SK-MEL-5 (cell line): Measurements from ENCODE around the gene SDCCAG8. TPM values are rescaled to one million over a fixed set of nuclear protein-coding genes. Genes with fewer than 3 reads are reported as not detected.

Experiments
- DNase-seq: peaks from one replicate; pipeline ENCODE4 v3.0.0-alpha.2; 2016; ENCODE audit warnings: low read depth, low spot score
- in situ Hi-C: cut with HindIII; loops from 2 replicates; pipeline ENCODE4 v1.10.0; 2016; ENCODE audit warnings: low sequenced_read_pairs, high pct_unique_total_duplicates, low pct_unique_long_range_greater_than_20kb
- total RNA-seq: library from RNA; depleted of rRNA; stranded (reverse); fragments of >200 nt; shearing (Covaris generic); gene quantifications from 2 replicates; pipeline ENCODE4 v1.2.3, GENCODE V29; 2014

SDCCAG8 gene
- total RNA-seq, 1 experiment from 2014 or later, result 30.4 TPM

DNA sequence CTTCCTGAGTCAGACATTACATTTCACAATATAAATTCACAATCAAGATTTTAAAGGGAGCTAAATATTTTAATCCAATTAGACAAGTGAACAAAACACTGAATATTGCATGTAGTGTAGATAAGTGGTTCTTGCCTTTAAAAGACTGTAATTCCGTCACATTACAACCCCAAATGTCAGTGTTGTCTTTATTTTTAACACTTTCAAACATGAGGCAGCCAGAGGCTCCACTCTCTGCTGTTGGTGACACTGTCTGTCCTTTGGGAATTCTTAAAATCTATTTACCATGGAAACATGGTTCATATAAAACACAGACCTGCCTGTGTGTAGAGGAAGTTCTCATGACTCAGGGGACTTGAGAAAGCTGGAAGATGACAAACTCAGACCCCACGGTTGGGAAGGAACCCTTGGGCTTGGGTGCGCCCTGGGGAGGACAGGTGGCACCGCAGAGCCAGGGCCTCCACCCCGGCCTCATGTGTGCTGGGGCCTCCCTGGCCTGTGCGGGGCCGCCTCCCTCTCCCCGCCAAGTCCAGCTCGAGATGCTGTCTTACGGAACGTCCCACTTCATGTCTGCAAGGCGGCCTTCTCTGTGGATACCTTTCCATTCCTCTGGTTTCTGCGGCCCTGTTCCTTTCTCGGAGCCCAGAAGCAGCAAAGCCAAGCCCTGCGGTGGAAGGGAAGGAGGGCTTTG, 239.0 kb downstream of the SDCCAG8 start:
- in situ Hi-C loops, result no loop called here
- DNase-seq, result no peak

DNA sequence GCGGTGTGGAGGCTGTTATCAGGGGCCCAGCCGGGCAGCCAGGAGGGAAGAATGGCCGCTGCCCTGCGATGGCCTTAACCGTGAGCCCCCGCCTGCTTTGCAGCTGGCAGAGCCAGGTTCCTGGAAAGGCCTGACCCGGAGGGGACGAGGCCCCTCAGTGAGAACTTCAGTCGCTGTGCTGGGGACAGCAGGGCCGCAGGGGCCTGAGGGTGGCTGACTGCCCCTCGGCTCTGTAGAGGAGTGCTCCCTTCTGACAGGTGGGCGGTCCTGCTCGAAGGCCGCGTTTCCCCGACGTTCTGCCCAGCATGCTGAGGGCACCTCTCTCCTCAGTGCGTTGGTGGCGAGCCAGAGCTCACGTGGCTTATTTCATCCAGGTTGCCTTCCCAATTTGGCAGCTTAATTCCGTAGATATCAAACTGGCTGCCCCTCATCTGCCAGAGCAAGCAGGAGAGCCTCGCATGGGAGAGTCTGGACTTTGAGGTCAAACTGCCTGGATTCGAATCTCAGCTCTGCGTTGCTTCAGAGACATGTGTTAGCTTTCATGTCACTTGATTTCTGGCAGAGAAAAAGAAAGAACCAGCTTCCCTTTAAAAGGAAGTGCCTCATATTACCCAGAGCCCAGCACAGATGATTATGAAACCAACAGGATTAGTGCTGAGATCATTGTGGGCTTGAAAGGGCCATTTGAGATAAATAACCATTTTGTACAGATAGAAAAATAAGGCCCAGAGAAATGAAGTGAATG, 239.8 kb downstream of the SDCCAG8 start:
- in situ Hi-C loops, result no loop called here
- no peak for DNase-seq

DNA sequence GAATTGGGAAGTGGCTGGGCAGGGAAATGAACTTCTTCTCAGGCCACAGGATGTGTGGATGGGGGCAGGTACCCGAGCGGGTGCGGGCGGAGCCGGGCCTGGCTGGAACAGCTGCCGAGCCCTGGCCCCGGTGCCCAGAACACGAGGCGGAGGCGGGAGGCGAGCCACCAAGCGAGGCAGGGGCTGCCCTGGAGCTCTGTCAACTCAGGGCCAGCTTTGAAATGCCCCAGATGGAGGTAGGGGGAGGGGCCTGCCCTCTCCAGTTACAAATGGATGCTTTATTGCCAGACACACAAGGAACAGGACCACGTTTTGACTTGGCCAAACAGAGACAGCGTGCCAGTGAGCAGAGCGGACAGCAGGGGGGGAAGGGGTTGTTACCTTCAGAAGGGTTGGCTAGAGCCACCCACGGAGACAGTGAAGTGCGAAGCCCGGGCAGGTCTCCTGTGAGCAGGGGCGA, 240.4 kb downstream of the SDCCAG8 start:
- DNase-seq, result no peak
- in situ Hi-C loops, result no loop called here

DNA sequence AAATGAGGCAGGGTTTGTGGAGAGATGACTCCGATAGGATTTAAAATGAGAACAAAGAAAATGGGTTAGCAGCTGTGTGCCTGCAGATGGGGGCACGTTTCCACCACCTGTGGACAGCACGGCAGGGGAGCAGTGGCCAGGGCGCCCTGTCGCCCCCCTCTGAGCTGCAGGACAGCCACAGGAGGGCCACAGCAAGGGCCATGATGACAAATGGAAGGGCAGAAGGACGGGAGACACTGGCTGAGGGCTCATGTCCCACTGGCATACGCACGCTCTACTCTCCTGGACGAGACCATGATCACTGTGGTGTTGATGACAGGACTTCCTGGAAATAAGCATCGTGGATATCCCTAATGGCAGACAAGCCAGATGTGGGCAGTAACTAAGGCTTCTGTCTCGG, 241.0 kb downstream of the SDCCAG8 start:
- DNase-seq, result no peak
- in situ Hi-C loops, result no loop called here

DNA sequence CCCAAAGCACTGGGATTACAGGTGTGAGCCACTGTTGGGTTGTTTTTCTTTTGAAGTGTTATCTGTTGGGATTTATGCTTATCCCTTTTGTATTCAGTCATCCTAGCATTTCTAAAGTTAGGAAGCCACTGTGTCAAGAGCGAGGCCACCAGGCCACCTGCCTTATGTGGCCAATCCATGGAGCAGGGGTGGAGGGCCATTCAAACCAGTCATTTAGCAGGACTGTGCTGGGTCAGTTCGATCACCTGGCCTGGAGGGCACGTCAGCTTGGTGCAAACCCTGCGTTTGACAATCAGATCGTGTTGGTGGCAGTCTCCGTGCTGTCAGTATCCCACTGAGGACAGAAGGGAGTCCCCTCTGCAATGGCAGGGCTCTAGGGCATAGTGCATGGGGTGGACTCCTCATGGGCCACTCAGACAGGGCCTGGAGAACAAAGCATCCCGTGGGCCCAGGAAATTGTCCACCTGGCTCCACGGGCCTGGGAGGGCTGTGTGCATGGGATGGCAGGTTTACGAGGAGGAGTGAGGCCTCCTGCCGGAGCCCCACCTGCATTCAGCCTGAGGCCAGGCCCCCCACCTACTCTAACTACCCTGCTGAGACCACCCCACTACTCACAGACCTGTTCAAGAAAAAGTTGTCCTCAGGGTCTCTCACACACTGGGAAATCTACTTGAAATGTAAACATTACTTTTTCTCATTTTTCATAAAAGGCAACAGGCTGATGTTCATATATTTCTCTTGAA, 242.3 kb downstream of the SDCCAG8 start:
- in situ Hi-C loops, result no loop called here
- no peak for DNase-seq

DNA sequence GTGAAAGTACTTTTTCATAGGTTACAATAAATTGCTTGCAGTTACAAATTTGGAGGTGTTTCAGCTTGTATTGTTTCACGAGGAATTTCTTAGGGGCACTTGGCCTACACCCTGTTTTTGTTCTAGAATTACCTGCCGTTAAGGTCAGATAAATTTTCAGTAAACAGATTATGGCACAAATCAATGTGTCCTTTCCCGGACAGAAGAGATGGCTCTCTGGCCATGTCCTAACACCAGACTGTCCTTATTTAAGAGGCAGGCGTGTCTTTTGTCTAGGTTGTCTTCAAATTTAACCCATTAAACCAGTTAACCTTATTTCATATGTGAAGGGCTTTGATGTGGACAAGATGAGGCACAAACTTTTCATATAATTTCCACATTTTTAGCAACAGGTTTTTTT, 243.4 kb downstream of the SDCCAG8 start:
- in situ Hi-C loops, result no loop called here
- no peak for DNase-seq

DNA sequence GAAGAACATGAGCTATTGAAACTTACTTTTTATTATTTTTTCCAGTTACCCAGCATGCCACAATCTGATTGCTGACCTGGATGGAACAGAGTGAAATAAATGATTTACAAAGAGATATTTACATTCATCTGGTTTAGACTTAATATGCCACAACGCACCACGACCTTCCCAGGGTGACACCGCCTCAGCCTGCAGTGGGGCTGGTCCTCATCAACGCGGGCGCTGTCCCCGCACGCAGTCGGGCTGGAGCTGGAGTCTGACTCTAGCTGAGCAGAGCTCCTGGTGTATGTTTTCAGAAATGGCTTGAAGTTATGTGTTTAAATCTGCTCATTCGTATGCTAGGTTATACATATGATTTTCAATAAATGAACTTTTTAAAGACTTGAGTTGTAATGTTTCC, 243.9 kb downstream of the SDCCAG8 start:
- in situ Hi-C loops, result no loop called here
- no peak for DNase-seq

DNA sequence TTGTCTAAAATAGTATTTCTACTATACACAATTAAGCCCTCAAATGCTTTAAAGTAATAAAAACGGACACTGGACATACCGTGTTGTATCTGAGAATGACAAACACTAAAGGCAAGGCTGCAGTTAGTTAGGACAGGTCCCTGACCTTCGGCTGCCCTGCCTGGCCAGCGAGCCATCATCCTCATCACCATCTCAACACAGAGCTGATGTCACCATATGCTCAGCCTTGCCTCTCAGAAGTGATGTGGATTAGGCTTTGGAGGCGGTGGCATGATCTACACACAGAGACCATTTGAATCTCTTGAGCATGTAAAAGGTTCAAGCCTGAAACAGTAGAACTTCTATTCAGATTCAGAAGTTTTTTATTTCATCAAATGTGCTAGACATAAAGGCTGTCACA, 244.7 kb downstream of the SDCCAG8 start:
- in situ Hi-C loops, result no loop called here
- DNase-seq, result no peak

DNA sequence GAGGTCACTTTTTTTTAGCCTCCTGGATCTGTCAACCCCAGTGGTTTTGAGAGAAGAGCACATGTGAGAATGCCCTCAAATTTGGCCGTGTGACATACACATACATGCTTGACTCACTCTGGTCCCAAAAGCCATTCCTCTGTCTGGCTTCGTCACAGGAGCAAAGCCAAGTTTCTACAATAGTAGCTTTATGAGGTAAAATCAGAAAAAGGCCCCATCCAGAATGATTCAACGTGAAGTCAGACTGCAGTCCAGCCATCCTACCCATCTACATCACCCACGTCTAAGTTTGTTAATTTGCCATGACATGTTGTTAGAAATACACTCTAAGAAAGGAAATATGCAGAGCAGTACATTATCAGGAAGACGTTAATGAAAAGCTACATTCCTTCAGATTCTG, 245.2 kb downstream of the SDCCAG8 start:
- in situ Hi-C loops, result no loop called here
- no peak for DNase-seq

DNA sequence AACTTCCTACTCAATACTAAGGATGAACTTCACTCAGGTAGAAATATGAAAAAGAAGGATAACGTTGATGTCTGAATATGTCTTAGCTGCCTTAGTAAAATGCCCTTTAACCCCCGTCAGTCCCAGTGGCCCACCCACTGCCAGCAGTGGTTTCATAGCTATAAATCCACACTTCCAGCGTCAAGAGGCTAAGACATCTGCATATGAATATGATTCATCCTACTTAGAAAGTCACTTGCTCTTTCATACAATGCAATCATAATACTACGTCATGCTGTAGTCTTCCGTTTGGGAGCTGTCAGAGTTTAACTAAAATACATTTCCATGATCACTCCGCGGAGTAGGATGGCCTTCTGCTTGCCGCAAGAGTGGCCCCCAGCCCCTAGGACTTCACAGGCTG, 247.3 kb downstream of the SDCCAG8 start:
- in situ Hi-C loops, result no loop called here
- DNase-seq, result no peak

DNA sequence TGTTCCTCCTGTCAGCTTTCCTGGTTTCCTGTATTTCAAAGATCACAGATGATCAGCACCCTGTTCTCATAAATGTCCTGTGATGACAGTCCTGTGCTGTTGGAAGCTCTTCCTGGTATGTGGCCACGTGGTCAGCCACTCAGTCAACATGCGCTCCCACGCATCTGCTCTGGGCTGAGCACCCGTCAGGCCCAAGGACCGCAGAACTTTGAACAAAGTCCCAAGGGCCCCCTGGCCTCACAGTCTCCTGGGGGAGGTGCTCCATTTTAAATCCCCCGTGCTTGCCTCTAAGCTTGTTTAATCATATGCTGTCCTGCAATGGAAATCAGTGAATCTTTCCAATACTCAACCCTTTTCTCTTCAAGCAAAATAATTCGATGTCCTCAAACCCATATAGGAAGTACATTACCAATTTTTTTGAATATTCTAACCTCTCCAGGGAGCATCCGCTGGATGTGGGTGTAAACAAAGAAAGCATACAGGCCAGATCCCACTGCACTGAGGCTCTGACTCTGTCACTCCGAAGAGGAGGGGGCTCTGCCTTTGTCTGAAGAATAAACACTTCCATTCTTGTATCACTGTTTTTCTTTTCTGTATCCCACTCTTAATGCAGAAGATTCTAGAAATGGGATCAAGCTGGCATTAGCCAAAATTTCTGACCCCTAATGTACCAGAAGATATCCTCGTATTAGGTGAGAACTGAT, 250.3 kb downstream of the SDCCAG8 start:
- DNase-seq, result peak; percentile 32

DNA sequence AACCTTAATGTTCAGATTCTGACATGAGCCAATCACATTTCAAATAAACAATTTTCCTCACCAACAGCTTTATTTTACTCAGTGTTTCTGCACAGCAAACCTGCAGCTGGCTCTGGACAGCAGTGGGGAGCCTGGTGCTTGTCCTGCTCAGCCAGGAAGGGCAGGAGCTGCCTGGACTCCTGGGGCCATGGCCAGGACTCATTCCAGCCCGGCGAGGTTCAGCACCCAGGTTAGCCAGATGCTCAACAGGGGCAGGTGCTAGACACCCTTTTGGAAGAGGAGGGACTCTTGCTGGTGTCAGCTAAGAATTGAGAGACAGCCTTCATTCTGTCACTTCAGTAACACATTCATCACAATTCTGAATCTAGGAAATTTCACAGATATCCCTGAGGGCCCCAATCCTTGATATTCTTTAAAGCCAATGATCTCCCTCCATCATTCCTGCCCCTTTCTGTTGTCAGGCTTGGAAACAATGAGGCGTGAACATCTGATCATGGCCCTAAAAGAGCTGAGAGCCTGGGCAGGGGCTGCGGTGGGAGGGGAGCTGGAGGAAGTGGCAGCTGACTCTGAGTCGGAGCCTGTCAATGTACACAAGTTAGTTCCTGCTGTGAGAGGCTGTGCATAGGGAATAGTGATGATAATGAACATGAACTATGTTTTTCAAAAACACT, 251.3 kb downstream of the SDCCAG8 start:
- no peak for DNase-seq
- in situ Hi-C loops, result no loop called here

More for the DNA sequence above, 250.3 kb downstream of the SDCCAG8 start:
- in situ Hi-C loops, result no loop called here

DNA sequence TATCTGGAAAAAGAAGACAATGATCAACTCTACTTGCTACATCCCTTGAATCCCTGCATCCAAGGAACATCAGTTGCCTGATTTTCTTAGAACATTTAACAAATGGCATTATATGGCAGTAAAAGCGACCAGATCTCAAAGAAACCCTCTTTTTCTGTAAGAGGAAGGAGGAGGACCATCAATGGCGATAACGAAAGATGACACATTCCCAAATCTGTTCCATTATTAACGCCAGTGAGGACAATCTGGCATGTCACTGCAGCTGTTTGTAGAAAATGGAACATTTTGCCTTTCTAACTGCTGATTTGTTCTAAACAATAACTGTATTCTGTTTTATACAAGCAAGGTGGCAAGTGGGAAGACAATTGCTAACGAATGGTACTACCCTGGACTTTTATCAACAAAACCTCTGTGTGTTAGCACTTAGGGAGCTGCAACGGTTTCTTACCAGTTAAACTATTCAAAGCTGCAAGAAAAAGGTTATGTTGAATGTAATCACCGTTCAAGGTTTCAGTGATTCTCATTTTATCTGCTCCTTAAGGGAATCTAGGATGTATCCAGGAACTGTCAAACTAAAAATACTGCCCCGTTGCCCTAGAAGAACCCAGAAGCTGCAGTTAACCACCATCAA, 251.9 kb downstream of the SDCCAG8 start:
- in situ Hi-C loops, result no loop called here
- no peak for DNase-seq

DNA sequence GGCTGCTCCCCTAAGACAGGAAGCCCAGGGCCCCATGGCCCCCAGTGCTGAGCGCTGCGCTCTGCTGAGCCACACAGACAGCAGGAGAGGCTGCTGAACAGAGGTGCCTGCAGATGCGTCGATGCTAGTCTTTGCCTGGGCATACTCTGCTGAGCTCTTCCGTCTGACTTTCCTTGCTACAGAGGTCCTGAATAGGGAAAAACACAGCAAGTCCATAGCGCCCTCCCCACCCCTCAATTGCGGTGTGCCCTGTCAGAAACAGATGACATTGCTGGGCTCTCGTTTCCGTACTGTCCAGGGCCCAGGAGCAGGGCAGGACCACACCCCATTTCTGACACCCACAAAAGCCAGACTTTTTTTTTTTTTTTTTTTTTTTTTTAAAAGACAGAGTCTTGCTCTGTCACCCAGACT, 252.5 kb downstream of the SDCCAG8 start:
- in situ Hi-C loops, result no loop called here
- no peak for DNase-seq

DNA sequence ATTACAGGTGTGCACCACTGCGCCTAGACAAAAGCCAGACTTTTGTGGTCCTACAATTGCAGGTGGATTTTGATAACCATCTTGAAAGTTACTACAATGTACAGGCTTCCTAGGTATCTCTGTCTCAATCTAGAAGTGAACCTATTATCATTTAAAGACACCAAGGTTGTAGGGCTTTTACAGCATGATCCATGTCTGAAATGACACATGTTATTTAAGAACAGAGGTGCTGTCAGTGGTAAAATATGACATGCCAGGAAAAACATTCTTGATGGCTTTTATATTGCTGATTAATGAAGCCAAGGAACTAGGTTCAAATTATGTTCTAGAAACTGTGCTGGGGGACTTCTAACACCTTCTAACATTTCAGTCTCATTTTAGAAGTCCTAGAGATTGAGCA, 253.1 kb downstream of the SDCCAG8 start:
- DNase-seq, result no peak
- in situ Hi-C loops, result no loop called here

DNA sequence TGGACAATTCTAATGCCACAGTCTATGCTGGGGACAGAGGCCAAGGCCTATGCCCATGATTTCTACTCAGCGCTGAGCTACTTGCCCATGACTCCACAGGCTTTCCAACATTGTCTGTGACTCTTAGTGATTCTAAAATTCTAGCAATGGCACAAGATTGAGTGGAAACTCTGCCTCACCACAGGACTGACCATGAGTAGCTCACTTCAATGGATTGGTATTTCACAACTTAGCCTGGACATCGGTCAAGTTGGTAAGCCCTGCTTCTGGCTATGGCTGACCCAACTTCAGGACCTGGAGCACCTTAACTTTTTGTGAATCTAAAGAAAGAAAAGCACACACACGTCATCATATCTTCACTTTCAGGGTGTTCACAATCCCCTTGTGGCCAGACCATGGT, 255.1 kb downstream of the SDCCAG8 start:
- DNase-seq, result no peak
- in situ Hi-C loops, result no loop called here
